Small intestine (tissue), 7 donors: Measurements from ENCODE around the gene CTF1. TPM values are rescaled to one million over a fixed set of nuclear protein-coding genes. Genes with fewer than 3 reads are reported as not detected.

Experiments used
- DNase-seq, 2 donors: peaks; one replicate each; pipeline versions ENCODE4 v3.0.0 to v3.0.0-alpha.2; 2013
- FAIRE-seq: peaks from 2 replicates; lab custom pipeline; 2012; peaks lifted over from hg19 to GRCh38; lab: Jason Lieb, UNC
- H3K27ac ChIP-seq, 3 donors: one replicate each; pipeline ENCODE4 v1.5.1; 2013; ENCODE audit warnings: low read length in 2 of 3, mild to moderate bottlenecking in 2 of 3, control low read depth in 1 of 3, inconsistent platforms in 1 of 3, low read depth in 1 of 3, moderate library complexity in 1 of 3
- H3K27me3 ChIP-seq, 3 donors: one replicate each; pipeline ENCODE4 v1.6.1; 2013; ENCODE audit warnings: low read length in 3 of 3, inconsistent platforms in 1 of 3; ENCODE audit not compliant: control insufficient read depth in 3 of 3, insufficient read depth in 3 of 3
- H3K36me3 ChIP-seq, 3 donors: one replicate each; pipeline ENCODE4 v1.6.1; 2013; ENCODE audit warnings: low read length in 3 of 3, inconsistent platforms in 1 of 3, low read depth in 1 of 3, mild to moderate bottlenecking in 1 of 3, moderate library complexity in 1 of 3; ENCODE audit not compliant: control insufficient read depth in 3 of 3, insufficient read depth in 2 of 3
- H3K4me1 ChIP-seq, 3 donors: one replicate each; pipeline ENCODE4 v1.6.1; 2013; ENCODE audit warnings: low read length in 2 of 3, inconsistent platforms in 1 of 3, low read depth in 1 of 3, mild to moderate bottlenecking in 1 of 3, moderate library complexity in 1 of 3; ENCODE audit not compliant: control insufficient read depth in 3 of 3, insufficient read depth in 2 of 3
- H3K4me3 ChIP-seq, 3 donors: one replicate each; pipeline ENCODE4 v1.5.1; 2013; ENCODE audit warnings: low read length in 3 of 3, control low read depth in 1 of 3, inconsistent platforms in 1 of 3, low read depth in 1 of 3, mild to moderate bottlenecking in 1 of 3, moderate library complexity in 1 of 3
- H3K9me3 ChIP-seq, 2 donors: one replicate each; pipeline ENCODE4 v1.6.1; 2013; ENCODE audit warnings: low read depth in 1 of 2, low read length in 1 of 2; ENCODE audit not compliant: control insufficient read depth in 2 of 2, insufficient read depth in 1 of 2
- WGBS, 3 donors: extraction: QIAGEN DNeasy Blood & Tissue Kit; methylation state at CpG; one replicate each; pipeline ENCODE4 v1.1.7; 2013; 5-methylcytosine and 5-hydroxymethylcytosine counted together
- polyA plus RNA-seq, 4 donors: library from polyadenylated mRNA; stranded (reverse) in 3 of 4; unstranded in 1 of 4; fragments of 200-250 nt in 3 of 4; fragments of 120-200 nt in 1 of 4; gene quantifications; one replicate each; pipeline versions ENCODE4 v1.2.1 to v1.2.3, GENCODE V29; 2013
- donor health status: healthy with polysubstance abuse.
- donor health status: control.
- donor health status: control.
- donor health status: Bipolar disorder and iron deficiency.
- donor health status: healthy.

The CTF1 gene
- polyA plus RNA-seq, 4 donors, result 1.1 to 3.0 TPM; not detected in 2

DNA sequence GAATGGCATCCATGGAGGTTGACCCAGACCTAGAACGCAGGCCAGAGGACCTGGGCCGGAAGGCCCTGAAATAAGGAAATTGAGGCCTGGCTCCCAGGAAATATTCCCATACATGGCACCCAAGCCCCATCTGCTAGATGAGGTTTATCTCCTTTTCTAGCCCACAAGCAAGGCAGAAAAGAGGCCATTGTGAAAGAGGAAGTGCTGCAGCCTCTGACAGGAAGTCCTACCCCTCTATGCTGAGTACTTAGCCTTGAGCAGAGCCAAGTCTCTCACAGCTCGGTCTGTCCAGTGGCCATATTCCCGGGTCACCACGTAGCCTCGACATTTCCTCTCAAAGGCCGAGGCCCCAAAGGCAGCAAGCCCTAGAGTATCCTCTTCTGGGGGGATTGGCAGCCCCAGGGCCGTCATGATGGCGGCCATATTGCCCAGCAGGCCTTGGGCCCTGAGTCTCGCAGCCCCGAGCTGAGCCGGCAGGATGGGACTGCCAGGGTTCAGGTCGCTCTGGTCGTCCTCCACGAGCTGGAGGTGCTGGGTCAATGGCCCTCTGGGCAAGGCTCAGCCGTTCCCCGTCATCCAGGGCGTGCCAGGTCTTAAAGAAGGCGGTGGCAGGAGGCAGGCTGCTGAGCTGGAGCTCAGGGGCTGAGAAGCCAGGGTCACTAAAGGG is 7.8 kb downstream of the CTF1 start:
- Histone ChIP-seq H3K4me1 (peaks cover 2 to 13% (median 9%) of the 10 kb centered on the region in 3 donors), H3K4me3 (no peak overlapping the region), H3K9me3 (no peaks in the 10 kb centered on the region), H3K27ac (peak overlapping the region in 2 of 3 donors; percentile 29 to 83), H3K27me3 (no peaks in the 10 kb centered on the region), H3K36me3 (peaks cover 0 to 3% (median 0%) of the 10 kb centered on the region in 3 donors)
- DNase-seq (no peak), FAIRE-seq (no peak)
- WGBS, 3 donors, result 83 to 86% (median 84%) methylated on average over 18 to 19 of the region's 19 CpGs

DNA sequence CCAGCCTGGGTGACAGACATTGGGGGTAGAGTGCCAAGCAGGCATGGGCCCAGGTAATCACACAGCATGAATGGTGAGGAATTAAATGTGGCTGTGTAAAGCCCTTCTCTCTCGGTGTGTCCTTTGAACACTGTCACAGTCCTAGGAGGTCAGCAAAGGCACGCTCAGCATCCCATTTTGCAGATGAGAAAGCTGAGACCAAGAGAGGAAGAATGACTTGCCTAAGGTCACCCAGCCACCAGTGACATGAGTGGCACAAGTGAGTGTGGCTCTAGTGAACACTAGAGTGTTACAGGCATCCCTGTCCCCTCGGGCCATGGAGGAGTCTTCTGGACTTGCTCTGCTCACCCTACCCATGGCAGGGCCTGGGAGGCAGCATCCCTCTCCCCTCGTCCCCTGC is 10.7 kb downstream of the CTF1 start:
- Histone ChIP-seq H3K4me1 (peaks cover 0 to 7% (median 6%) of the 10 kb centered on the region in 3 donors), H3K27ac (no peak overlapping the region), H3K4me3 (no peak overlapping the region), H3K9me3 (no peaks in the 10 kb centered on the region), H3K27me3 (no peaks in the 10 kb centered on the region), H3K36me3 (no peaks in the 10 kb centered on the region)
- no peak for DNase-seq
- WGBS, 3 donors, result 79 to 87% (median 86%) methylated on average over 4 of the region's 4 CpGs
- no peak for FAIRE-seq

DNA sequence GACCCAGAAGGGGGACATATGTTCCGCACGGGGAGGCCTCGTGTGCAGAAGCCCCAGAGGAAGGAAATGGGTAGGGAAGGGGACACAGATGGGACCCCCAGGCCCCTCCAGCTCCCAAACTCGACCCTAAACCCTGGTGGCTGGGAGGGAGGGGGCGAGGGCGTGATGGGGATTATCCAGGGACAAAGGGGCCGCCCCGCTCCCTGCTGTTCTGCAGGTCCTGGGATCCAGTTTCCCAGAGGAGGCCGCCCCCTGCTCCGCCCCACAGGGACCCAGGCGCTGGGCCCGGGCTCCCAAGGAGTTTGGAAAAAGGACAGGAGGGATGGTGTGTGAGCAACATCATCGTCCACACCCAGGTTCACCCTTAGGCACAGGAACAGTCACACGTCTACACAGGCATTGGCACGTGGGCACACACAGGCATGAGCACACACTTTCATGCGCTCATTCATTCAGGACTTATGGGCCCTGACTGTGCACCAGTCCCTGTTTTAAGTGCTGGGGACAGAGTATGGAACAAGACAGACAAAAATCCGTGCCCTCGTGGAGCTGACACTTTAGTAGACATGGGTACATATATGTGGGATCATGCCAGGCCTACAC is 14.1 kb downstream of the CTF1 start:
- WGBS, 3 donors, result 75 to 81% (median 76%) methylated on average over 16 to 18 of the region's 18 CpGs
- FAIRE-seq, result no peak
- Histone ChIP-seq H3K4me3 (no peak overlapping the region), H3K36me3 (no peaks in the 10 kb centered on the region), H3K27ac (no peak overlapping the region), H3K9me3 (no peaks in the 10 kb centered on the region), H3K27me3 (no peaks in the 10 kb centered on the region), H3K4me1 (no peaks in the 10 kb centered on the region)
- DNase-seq, result no peak

DNA sequence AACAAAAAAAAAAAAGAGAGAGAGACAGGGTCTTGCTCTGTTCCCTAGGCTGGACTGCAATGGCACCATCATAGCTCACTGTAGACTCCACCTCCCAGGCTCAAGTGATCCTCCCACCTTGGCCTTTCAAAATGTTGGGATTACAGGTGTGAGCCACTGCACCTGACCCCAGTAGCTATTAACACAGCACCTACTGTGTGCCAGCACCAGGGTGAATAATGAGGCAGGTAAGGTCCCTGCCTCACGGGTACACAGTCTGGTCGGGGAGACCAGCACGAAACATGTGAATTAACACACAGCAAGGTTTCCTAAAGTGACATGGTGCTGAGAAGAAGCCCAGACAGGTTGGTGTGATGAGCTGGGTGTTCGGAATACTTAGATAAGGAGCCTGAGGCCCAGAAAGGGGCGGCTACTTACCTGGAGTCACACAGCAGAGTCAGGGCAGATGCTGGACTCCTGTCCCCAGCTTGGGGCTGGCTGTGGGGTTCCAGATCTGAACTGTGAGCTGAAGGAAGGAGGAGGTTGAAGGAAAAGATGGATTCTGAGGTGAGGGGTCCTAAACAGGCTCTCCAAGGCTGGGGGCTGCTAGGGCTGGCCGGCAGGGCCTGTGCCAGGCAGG is 16.5 kb downstream of the CTF1 start:
- no peak for DNase-seq
- no peak overlapping the region for H3K4me3 ChIP-seq
- no peaks in the 10 kb centered on the region for H3K4me1 ChIP-seq
- H3K36me3 ChIP-seq, result no peaks in the 10 kb centered on the region
- H3K9me3 ChIP-seq, result no peaks in the 10 kb centered on the region
- no peak overlapping the region for H3K27ac ChIP-seq
- no peak for FAIRE-seq
- 83 to 87% (median 87%) methylated on average over 6 of the region's 6 CpGs for WGBS, 3 donors
- H3K27me3 ChIP-seq, result no peaks in the 10 kb centered on the region

DNA sequence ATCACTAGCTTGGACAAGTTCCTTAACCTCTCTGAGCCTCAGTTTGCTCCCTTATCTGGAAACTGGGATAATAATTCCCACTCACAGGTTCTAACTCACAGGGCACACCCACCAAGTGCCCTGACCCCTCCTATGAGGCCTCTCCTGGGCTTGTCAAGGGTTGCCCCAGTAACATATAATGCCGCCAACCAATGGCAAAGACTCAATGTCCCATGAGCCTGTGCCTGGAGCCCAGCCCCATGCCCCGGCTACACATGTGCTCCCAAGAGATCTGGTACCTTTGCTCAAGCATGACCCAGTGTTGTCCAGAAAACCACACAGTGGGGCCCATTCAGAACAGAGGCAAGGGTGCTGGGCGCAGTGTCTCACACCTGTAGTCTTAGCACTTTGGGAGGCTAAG is 18.4 kb downstream of the CTF1 start:
- FAIRE-seq (no peak), DNase-seq (no peak)
- Histone ChIP-seq H3K4me1 (no peaks in the 10 kb centered on the region), H3K27me3 (no peaks in the 10 kb centered on the region), H3K9me3 (no peaks in the 10 kb centered on the region), H3K36me3 (no peaks in the 10 kb centered on the region), H3K4me3 (no peak overlapping the region), H3K27ac (no peak overlapping the region)
- 87 to 90% (median 88%) methylated on average over 3 of the region's 3 CpGs for WGBS, 3 donors

DNA sequence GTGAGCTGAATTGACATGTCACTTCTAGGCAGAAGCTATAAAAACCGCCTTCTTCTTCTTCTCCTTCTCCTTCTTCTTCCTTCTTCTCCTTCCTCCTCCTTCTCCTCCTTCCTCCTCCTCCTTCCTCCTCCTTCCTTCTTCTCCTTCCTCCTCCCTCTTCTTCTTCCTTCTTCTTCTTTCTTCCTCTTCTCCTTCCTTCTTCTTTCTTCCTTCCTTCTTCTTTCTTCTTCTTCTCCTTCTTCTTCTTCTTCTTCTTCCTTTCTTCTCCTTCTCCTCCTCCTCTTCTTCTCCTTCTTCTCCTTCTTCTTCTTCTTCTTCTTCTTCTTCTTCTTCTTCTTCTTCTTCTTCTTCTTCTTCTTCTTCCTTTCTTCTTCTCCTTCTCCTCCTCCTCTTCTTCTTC is 22.2 kb downstream of the CTF1 start:
- Histone ChIP-seq H3K9me3 (no peaks in the 10 kb centered on the region), H3K4me3 (no peak overlapping the region), H3K4me1 (no peaks in the 10 kb centered on the region), H3K27ac (no peak overlapping the region), H3K27me3 (no peaks in the 10 kb centered on the region), H3K36me3 (peaks cover 0 to 6% (median 0%) of the 10 kb centered on the region in 3 donors)
- DNase-seq (no peak), FAIRE-seq (no peak)
- 83 to 93% (median 83%) methylated on average over 1 of the region's 1 CpG for WGBS, 3 donors

DNA sequence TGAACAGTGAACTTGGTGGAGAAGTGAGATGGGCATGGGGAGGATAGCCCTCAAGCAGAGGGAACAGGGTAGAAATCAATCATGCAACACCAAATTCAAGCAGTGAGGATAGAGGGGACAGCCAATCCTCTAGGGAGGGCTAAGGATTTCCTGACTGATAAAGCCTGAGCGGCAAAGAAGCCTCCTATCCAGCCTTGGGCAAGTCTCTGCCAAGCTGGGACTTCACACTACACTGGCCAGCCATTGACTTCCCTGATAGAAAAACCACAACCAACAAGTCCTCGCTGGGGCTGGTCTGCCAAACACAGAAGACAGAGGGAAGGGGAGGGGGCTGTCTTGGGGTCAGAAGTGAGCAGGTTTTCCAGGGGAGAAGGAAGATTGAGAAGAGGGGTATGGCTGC is 24.5 kb downstream of the CTF1 start:
- Histone ChIP-seq H3K27ac (peak overlapping the region in 1 of 3 donors; percentile 92), H3K9me3 (no peaks in the 10 kb centered on the region), H3K27me3 (no peaks in the 10 kb centered on the region), H3K4me1 (peaks cover 0 to 6% (median 5%) of the 10 kb centered on the region in 3 donors), H3K4me3 (no peak overlapping the region), H3K36me3 (peaks cover 0 to 8% (median 0%) of the 10 kb centered on the region in 3 donors)
- FAIRE-seq (no peak), DNase-seq (no peak)
- WGBS, 3 donors, result 76 to 94% (median 81%) methylated on average over 2 of the region's 2 CpGs

DNA sequence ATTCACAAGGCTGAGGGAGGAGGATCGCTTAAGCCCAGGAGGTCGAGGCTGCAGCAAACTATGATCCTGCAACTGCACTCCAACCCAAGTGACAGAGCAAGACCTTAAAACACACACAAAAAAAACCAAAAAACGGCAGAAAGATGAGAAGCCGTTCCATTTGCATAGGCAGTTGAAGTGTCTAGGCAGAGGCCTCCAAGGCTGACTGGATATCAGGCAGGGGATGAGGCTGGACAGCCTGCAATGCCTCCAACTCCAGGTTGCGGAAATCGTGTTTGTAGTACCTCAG is 25.0 kb downstream of the CTF1 start:
- no peaks in the 10 kb centered on the region for H3K9me3 ChIP-seq
- DNase-seq (no peak), FAIRE-seq (no peak)
- peaks cover 0 to 13% (median 0%) of the 10 kb centered on the region in 3 donors for H3K36me3 ChIP-seq
- peaks cover 0 to 6% (median 5%) of the 10 kb centered on the region in 3 donors for H3K4me1 ChIP-seq
- H3K27ac ChIP-seq, result peak overlapping the region; percentile 72 to 98 (median 92)
- H3K27me3 ChIP-seq, result no peaks in the 10 kb centered on the region
- WGBS, 3 donors, result 22 to 25% (median 25%) methylated on average over 6 of the region's 6 CpGs
- peak overlapping the region in 2 of 3 donors; percentile 58 to 66 for H3K4me3 ChIP-seq
